ENCODE measurements around the gene PHF21B.

DNA sequence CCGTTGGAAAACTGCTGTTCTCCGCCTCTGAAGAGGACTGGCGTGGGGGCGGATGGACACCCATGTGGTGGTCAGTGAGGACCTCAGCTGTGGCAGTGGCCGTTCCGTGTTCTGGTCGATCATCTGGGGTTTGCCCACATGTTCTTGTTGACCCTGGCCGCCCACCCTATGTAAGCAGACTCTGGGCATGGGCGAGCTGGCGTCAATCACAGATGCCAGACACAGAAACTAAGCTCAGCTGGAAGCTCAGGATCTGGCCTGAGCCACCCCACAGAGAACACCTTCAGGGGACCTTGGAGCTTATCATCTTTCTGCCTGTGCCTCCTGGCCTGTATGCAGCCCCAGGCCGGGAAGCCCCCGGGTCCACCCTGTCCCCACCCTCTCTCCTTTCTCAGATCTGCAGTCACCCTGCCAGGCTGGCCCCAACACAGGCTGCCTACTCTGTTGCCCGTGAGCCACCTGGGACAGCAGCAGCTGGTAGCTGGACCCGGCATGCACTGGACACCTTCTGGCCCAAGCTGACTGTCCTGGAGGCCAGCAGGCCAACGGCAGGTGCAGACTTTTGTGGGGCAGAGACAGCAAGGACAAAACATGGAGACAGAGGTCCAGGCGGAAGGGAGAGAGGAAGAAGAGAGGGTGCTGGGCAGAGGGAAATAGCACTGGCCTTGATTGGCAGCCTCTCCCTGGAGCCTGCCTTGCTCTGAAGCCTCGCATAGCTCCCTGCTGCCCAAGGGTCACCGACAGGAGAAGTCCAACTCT, 91.5 kb downstream of the PHF21B start:
- TF ChIP-seq, protein P1, sequence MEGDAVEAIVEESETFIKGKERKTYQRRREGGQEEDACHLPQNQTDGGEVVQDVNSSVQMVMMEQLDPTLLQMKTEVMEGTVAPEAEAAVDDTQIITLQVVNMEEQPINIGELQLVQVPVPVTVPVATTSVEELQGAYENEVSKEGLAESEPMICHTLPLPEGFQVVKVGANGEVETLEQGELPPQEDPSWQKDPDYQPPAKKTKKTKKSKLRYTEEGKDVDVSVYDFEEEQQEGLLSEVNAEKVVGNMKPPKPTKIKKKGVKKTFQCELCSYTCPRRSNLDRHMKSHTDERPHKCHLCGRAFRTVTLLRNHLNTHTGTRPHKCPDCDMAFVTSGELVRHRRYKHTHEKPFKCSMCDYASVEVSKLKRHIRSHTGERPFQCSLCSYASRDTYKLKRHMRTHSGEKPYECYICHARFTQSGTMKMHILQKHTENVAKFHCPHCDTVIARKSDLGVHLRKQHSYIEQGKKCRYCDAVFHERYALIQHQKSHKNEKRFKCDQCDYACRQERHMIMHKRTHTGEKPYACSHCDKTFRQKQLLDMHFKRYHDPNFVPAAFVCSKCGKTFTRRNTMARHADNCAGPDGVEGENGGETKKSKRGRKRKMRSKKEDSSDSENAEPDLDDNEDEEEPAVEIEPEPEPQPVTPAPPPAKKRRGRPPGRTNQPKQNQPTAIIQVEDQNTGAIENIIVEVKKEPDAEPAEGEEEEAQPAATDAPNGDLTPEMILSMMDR (optimal IDR thresholded peaks at IDR 0.05 in 1 of 3, IDR thresholded peaks at IDR 0.05 in 1 of 3, conservative IDR thresholded peaks at IDR 0.05 in 1 of 3; ENCODE audit: extremely low read depth in 1 of 3, insufficient read depth in 2 of 3, low read length in 3 of 3), result no peak
- TF ChIP-seq EZH2 (IDR thresholded peaks at IDR 0.05; ENCODE audit: low read length), result no peak

Data from keratinocyte (primary cell).